ENCODE measurements around the gene ACSL1.
"Not testable (repeated sequence)": the region's sequence is repeated elsewhere in the genome, so short reads cannot be mapped to it uniquely, and the experiment has no call there.

ACSL1 gene

DNA sequence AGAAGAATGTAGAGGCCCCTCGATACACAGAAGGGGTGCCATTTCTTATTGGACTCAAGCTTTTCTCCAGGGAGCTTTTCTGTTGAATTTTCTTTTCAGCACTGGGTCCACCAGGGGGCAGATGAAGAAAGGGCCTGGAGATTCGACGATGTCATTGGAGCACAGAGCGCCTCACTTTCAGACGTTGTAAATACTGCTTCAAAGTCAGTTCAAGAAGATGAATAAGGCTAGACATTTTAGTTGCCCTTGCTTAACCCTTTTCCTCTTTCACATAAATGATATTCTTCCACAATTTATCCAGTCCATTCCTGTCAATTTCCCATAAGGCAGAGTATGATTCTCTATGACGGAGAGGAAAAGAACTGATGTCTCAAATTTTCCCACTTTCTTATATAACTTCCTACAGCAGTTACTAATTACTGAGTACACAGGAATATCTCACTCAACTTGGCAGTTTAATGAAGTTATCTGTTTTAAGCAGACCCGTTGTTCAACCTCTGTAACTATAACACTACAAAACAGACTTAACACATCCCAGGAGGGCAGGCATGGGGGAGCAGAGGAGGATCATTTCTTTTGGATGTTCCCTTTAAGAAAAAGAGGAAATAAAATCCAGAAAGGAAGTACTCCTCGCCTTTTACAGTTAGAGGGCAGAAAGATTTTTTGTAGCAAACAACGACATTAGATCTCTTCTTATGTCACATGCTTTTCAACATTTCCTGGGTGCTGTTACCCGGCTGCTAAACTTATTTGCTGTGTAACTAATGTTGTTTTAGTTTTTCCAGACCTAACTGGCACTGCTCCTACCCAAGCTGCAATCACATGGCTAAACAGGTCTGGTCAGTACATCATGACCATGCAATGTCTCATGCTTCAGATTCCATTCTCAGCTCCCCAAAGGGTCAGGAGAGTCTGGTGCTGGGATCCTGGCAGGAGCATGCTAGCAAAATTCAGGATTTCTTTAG lies 79.7 kb downstream of the ACSL1 start:
- Histone ChIP-seq H2AFZ (ENCODE audit: low read depth, low read length) (no peak overlapping the region), H3K4me1 (ENCODE audit: low read length) (peaks cover 7% of the 10 kb centered on the region; the same call in 1 of the 2 replicates), H3K79me2 (ENCODE audit: low read length) (no peaks in the 10 kb centered on the region), H3K4me2 (ENCODE audit: low read length) (peak overlapping the region; percentile 14; the same call in 1 of the 2 replicates), H3K4me3 (ENCODE audit: low read length) (no peak overlapping the region), H3K27ac (ENCODE audit: low read length) (no peak overlapping the region), H4K20me1 (ENCODE audit: insufficient read depth, low read length) (no peaks in the 10 kb centered on the region), H3K9ac (ENCODE audit: low read length) (no peak overlapping the region), H3K36me3 (replicated peaks; ENCODE audit: low read depth, low read length) (no peaks in the 10 kb centered on the region), H3K27me3 (ENCODE audit: low read depth, low read length) (no peaks in the 10 kb centered on the region), H3K9me3 (ENCODE audit: insufficient read depth, low read length) (no peaks in the 10 kb centered on the region)
- no peak for TF ChIP-seq EZH2phosphoT487 (IDR thresholded peaks at IDR 0.05; ENCODE audit: low read depth)
- TF ChIP-seq, protein P1, sequence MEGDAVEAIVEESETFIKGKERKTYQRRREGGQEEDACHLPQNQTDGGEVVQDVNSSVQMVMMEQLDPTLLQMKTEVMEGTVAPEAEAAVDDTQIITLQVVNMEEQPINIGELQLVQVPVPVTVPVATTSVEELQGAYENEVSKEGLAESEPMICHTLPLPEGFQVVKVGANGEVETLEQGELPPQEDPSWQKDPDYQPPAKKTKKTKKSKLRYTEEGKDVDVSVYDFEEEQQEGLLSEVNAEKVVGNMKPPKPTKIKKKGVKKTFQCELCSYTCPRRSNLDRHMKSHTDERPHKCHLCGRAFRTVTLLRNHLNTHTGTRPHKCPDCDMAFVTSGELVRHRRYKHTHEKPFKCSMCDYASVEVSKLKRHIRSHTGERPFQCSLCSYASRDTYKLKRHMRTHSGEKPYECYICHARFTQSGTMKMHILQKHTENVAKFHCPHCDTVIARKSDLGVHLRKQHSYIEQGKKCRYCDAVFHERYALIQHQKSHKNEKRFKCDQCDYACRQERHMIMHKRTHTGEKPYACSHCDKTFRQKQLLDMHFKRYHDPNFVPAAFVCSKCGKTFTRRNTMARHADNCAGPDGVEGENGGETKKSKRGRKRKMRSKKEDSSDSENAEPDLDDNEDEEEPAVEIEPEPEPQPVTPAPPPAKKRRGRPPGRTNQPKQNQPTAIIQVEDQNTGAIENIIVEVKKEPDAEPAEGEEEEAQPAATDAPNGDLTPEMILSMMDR (IDR thresholded peaks at IDR 0.05; ENCODE audit: low read depth, low read length): peak; percentile 50

- Histone ChIP-seq H3K9ac (ENCODE audit: low read length) (no peak overlapping the region), H3K27me3 (ENCODE audit: low read depth, low read length) (no peaks in the 10 kb centered on the region), H2AFZ (ENCODE audit: low read depth, low read length) (no peak overlapping the region), H3K27ac (ENCODE audit: low read length) (no peak overlapping the region), H3K4me1 (ENCODE audit: low read length) (peaks cover 5% of the 10 kb centered on the region; the same call in 1 of the 2 replicates), H3K79me2 (ENCODE audit: low read length) (no peaks in the 10 kb centered on the region), H3K9me3 (ENCODE audit: insufficient read depth, low read length) (no peaks in the 10 kb centered on the region), H3K4me3 (ENCODE audit: low read length) (no peak overlapping the region), H3K4me2 (ENCODE audit: low read length) (no peak overlapping the region), H3K36me3 (replicated peaks; ENCODE audit: low read depth, low read length) (no peaks in the 10 kb centered on the region), H4K20me1 (ENCODE audit: insufficient read depth, low read length) (no peaks in the 10 kb centered on the region)
- no peak for TF ChIP-seq EZH2phosphoT487 (IDR thresholded peaks at IDR 0.05; ENCODE audit: low read depth)
- TF ChIP-seq, protein P1 (IDR thresholded peaks at IDR 0.05; ENCODE audit: low read depth, low read length): no peak
Measured at GRCh38 chr4:184744236-184744635, 81.5 kb downstream of the ACSL1 start.

DNA sequence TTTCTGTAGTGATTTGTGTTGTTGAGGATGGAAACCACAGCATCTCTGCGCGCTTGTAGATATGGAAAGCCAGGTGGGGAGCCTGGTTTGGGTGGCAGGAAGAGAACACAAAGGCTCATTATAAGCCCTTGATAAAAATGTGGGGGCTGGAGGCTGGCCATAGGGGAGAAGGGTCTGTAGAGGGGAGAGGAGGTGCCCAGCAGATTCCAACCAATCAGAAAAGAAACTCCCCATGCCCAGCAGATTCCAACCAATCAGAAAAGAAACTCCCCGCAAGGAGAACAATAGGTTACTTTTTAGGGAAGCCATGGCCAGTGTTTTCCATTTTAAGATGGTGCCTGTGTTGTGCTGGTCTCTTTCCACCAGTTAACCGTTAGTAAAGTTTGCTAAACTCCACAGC lies 82.1 kb downstream of the ACSL1 start:
- no peaks in the 10 kb centered on the region for H3K79me2 ChIP-seq (ENCODE audit: low read length)
- no peak overlapping the region for H3K4me2 ChIP-seq (ENCODE audit: low read length)
- H4K20me1 ChIP-seq (ENCODE audit: insufficient read depth, low read length): no peaks in the 10 kb centered on the region
- no peaks in the 10 kb centered on the region for H3K9me3 ChIP-seq (ENCODE audit: insufficient read depth, low read length)
- H3K27me3 ChIP-seq (ENCODE audit: low read depth, low read length): no peaks in the 10 kb centered on the region
- no peak overlapping the region for H3K9ac ChIP-seq (ENCODE audit: low read length)
- no peak overlapping the region for H2AFZ ChIP-seq (ENCODE audit: low read depth, low read length)
- no peak overlapping the region for H3K4me3 ChIP-seq (ENCODE audit: low read length)
- peaks cover 3% of the 10 kb centered on the region; the same call in 1 of the 2 replicates for H3K4me1 ChIP-seq (ENCODE audit: low read length)
- TF ChIP-seq, protein P1 (IDR thresholded peaks at IDR 0.05; ENCODE audit: low read depth, low read length): no peak
- TF ChIP-seq EZH2phosphoT487 (IDR thresholded peaks at IDR 0.05; ENCODE audit: low read depth): no peak
- no peak overlapping the region for H3K27ac ChIP-seq (ENCODE audit: low read length)
- H3K36me3 ChIP-seq (replicated peaks; ENCODE audit: low read depth, low read length): no peaks in the 10 kb centered on the region

DNA sequence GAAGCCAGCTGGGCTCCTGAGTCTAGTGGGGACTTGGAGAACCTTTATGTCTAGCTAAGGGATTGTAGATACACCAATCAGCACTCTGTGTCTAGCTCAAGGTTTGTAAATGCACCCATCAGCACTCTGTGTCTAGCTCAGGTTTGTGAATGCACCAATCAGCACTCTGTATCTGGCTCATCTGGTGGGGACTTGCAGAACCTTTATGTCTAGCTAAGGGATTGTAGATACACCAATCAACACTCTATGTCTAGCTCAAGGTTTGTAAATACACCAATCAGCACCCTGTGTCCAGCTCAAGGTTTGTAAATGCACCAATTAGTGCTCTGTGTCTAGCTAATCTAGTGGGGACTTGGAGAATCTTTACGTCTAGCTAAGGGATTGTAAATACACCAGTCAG lies 84.1 kb downstream of the ACSL1 start:
- not testable (repeated sequence) for H2AFZ ChIP-seq (ENCODE audit: low read depth, low read length); H3K9me3 ChIP-seq (ENCODE audit: insufficient read depth, low read length); H3K36me3 ChIP-seq (replicated peaks; ENCODE audit: low read depth, low read length); H3K4me3 ChIP-seq (ENCODE audit: low read length); H3K4me1 ChIP-seq (ENCODE audit: low read length); H3K27me3 ChIP-seq (ENCODE audit: low read depth, low read length); H3K9ac ChIP-seq (ENCODE audit: low read length); H3K4me2 ChIP-seq (ENCODE audit: low read length); H3K27ac ChIP-seq (ENCODE audit: low read length); H3K79me2 ChIP-seq (ENCODE audit: low read length); H4K20me1 ChIP-seq (ENCODE audit: insufficient read depth, low read length)

Measured in OCI-LY3 (cell line).